Mammary epithelial cell (primary cell): Measurements from ENCODE around the gene COPG1.

Experiments used
- CTCF ChIP-seq, 2 donors: IDR thresholded peaks in 1 of 2; conservative IDR thresholded peaks in 1 of 2; 2 replicates each; pipeline ENCODE4 v1.5.1; 2011 to 2012; ENCODE audit warnings: inconsistent platforms in 2 of 2, low read length in 2 of 2, mild to moderate bottlenecking in 2 of 2, control low read depth in 1 of 2, low read depth in 1 of 2; ENCODE audit not compliant: insufficient read depth in 1 of 2; ENCODE audit errors: extremely low read depth in 1 of 2
- EZH2 ChIP-seq: IDR thresholded peaks from 2 replicates; pipeline ENCODE4 v1.6.1; 2012; ENCODE audit warnings: low read length, inconsistent platforms, borderline replicate concordance

- no peak for TF ChIP-seq EZH2
- TF ChIP-seq CTCF (conservative IDR thresholded peaks at IDR 0.05 in 1 of 2, IDR thresholded peaks at IDR 0.05 in 1 of 2; ENCODE audit: extremely low read depth in 1 of 2, insufficient read depth in 1 of 2, low read depth in 1 of 2, low read length in 2 of 2): no peak
These were observed 71.5 kb downstream of the COPG1 start for GRCh38 chr3:129320825-129321487.
